Measurements from ENCODE around the gene CNOT11.
"Not testable (repeated sequence)": the region's sequence is repeated elsewhere in the genome, so short reads cannot be mapped to it uniquely, and the experiment has no call there.

Gene CNOT11

GRCh38 chr2:101252408-101253012, at the start of gene CNOT11:
Gene CNOT11, plus strand, starts transcription at chr2:101252886. Its CDS starts 79 bp downstream, at chr2:101252965.
- peak; percentile 95 for DNase-seq

- no peak for DNase-seq
Observed at GRCh38 chr2:101204400-101205115, 48.1 kb upstream of the CNOT11 start.

GRCh38 chr2:101205521-101206479, 46.9 kb upstream of the CNOT11 start:
- peak; percentile 79 for DNase-seq

GRCh38 chr2:101208830-101209229, 43.9 kb upstream of the CNOT11 start:
- DNase-seq, result no peak

- DNase-seq, result no peak
Observed at GRCh38 chr2:101219246-101219645, 33.4 kb upstream of the CNOT11 start.

- DNase-seq, result not testable (repeated sequence)
Observed at GRCh38 chr2:101220091-101220490, 32.6 kb upstream of the CNOT11 start.

- DNase-seq, result peak; percentile 85
Observed at GRCh38 chr2:101223814-101224231, 28.9 kb upstream of the CNOT11 start.

- peak; percentile 8 for DNase-seq
Observed at GRCh38 chr2:101230541-101231001, 22.1 kb upstream of the CNOT11 start.

- no peak for DNase-seq
Observed at GRCh38 chr2:101231240-101231639, 21.4 kb upstream of the CNOT11 start.

- DNase-seq, result peak; percentile 52
Observed at GRCh38 chr2:101231937-101232730, 20.6 kb upstream of the CNOT11 start.

GRCh38 chr2:101232770-101233169, 19.9 kb upstream of the CNOT11 start:
- DNase-seq, result peak; percentile 16

- DNase-seq, result peak; percentile 76
Observed at GRCh38 chr2:101234169-101234938, 18.3 kb upstream of the CNOT11 start.

GRCh38 chr2:101235956-101236355, 16.7 kb upstream of the CNOT11 start:
- not testable (repeated sequence) for DNase-seq

- peak; percentile 4 for DNase-seq
Observed at GRCh38 chr2:101237944-101238343, 14.7 kb upstream of the CNOT11 start.

GRCh38 chr2:101238930-101239759, 13.5 kb upstream of the CNOT11 start:
- no peak for DNase-seq

- not testable (repeated sequence) for DNase-seq
Observed at GRCh38 chr2:101239760-101240118, 12.9 kb upstream of the CNOT11 start.

- peak; percentile 59 for DNase-seq
Observed at GRCh38 chr2:101240694-101241093, 12.0 kb upstream of the CNOT11 start.

GRCh38 chr2:101241158-101241557, 11.5 kb upstream of the CNOT11 start:
- no peak for DNase-seq

GRCh38 chr2:101244373-101244772, 8.3 kb upstream of the CNOT11 start:
- not testable (repeated sequence) for DNase-seq

GRCh38 chr2:101244899-101245298, 7.8 kb upstream of the CNOT11 start:
- DNase-seq, result not testable (repeated sequence)

- not testable (repeated sequence) for DNase-seq
Observed at GRCh38 chr2:101245468-101245867, 7.2 kb upstream of the CNOT11 start.
